DOHH2 (cell line): Measurements from ENCODE around the gene LMTK2.
A peak's percentile ranks its signal among the peaks of the same experiment; 100 is the strongest.

Experiments
- H3F3A ChIP-seq: fragments of 200-600 bp; sonication (generic), shearing (Covaris generic); 2 replicates; pipeline ENCODE4 v1.6.0; 2016; ENCODE audit warnings: antibody characterized with exemption, mild to moderate bottlenecking; ENCODE audit not compliant: control insufficient read depth, insufficient read depth
- H3K27ac ChIP-seq: fragments of 200-600 bp; sonication (generic); 2 replicates; pipeline ENCODE4 v1.5.1; 2014; ENCODE audit warnings: low read depth, mild to moderate bottlenecking, low read length, moderate library complexity
- H3K27me3 ChIP-seq: fragments of 200-600 bp; sonication (generic); 2 replicates; pipeline ENCODE4 v1.6.1; 2014; ENCODE audit warnings: mild to moderate bottlenecking, low read length, mixed read lengths; ENCODE audit not compliant: control insufficient read depth
- H3K36me3 ChIP-seq: fragments of 200-600 bp; sonication (generic); 2 replicates; pipeline ENCODE4 v1.6.1; 2014; ENCODE audit warnings: mild to moderate bottlenecking, low read length, moderate library complexity, mixed read lengths; ENCODE audit not compliant: control insufficient read depth
- H3K4me1 ChIP-seq: fragments of 200-600 bp; sonication (generic); 2 replicates; pipeline ENCODE4 v1.6.1; 2014; ENCODE audit warnings: mild to moderate bottlenecking, low read length, mixed read lengths; ENCODE audit not compliant: control insufficient read depth
- H3K4me2 ChIP-seq: fragments of 200-600 bp; sonication (generic); 2 replicates; pipeline ENCODE4 v1.6.0; 2014; ENCODE audit warnings: mild to moderate bottlenecking, low read length, moderate library complexity
- H3K4me3 ChIP-seq: fragments of 200-600 bp; sonication (generic); 2 replicates; pipeline ENCODE4 v1.5.1; 2014; ENCODE audit warnings: mild to moderate bottlenecking, low read length, mixed read lengths
- H3K79me2 ChIP-seq: fragments of 200-600 bp; sonication (generic); 2 replicates; pipeline ENCODE4 v1.6.1; 2014; ENCODE audit warnings: mild to moderate bottlenecking, low read length, mixed read lengths; ENCODE audit not compliant: control insufficient read depth
- H3K9me2 ChIP-seq: fragments of 200-600 bp; sonication (generic); replicated peaks from 2 replicates; pipeline ENCODE4 v1.6.1; 2014; ENCODE audit warnings: mild to moderate bottlenecking, low read length, mixed read lengths; ENCODE audit not compliant: control insufficient read depth
- H3K9me3 ChIP-seq: fragments of 200-600 bp; sonication (generic); 2 replicates; pipeline ENCODE4 v1.6.1; 2014; ENCODE audit warnings: antibody characterized with exemption, low read length, mixed read lengths; ENCODE audit not compliant: control insufficient read depth, insufficient read depth
- H4K20me1 ChIP-seq: fragments of 200-600 bp; sonication (generic); 2 replicates; pipeline ENCODE4 v1.6.0; 2014; ENCODE audit warnings: low read depth, mild to moderate bottlenecking, antibody characterized with exemption, low read length, moderate library complexity; ENCODE audit not compliant: control insufficient read depth, insufficient read depth
- EZH2phosphoT487 ChIP-seq: fragments of 200-600 bp; sonication (generic); IDR thresholded peaks from 2 replicates; pipeline ENCODE4 v1.6.1; 2017; ENCODE audit warnings: borderline replicate concordance, mild to moderate bottlenecking, antibody characterized with exemption, low read length, moderate library complexity, mixed read lengths
- TF ChIP-seq, protein P1 (sequence below): fragments of 200-600 bp; sonication (generic); IDR thresholded peaks from one replicate; pipeline ENCODE4 v1.5.1; 2014; ENCODE audit warnings: antibody characterized with exemption, mild to moderate bottlenecking, low read depth, low read length; ENCODE audit not compliant: poor library complexity, severe bottlenecking

Gene LMTK2

DNA sequence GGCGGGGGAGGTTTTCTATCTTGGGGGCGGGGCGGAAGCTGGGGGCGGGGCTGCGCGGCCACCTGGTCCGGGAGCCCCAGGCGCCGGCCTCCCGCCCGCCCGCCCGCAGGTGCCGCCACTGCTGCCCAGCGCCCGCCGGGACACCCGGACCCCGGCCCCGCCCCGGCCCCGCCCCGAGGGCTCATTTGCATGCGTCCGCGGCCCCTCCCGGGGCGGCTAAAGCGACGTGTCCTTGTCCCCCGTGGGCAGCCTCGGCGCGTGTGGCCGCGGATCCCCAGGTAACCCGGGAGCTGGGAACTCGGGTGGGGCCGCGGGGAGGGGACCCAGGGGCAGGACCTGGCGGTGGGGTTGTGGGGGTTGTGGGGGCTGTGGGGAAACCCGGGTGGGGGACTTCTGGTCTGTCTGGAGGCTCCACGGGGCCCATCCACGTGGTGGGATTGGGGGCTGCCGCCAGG, 104.6 kb downstream of the LMTK2 start, which contains the start of gene BHLHA15:
Gene BHLHA15 (plus strand): TSS at position 219 of the 455 bp plus-strand sequence. CDS start 871 bp downstream, outside the sequence.
- Histone ChIP-seq H3K27me3 (peaks cover 18% of the 10 kb centered on the region), H3K9me3 (no peaks in the 10 kb centered on the region), H3K27ac (no peak within 1 kb of the TSS), H3F3A (peaks cover 17% of the 10 kb centered on the region), H3K4me3 (no peak within 1 kb of the TSS; the same call in 1 of the 2 replicates), H3K4me2 (peak within 1 kb of the TSS; percentile 38; the same call in 1 of the 2 replicates), H3K36me3 (peaks cover 4% of the 10 kb centered on the region; the same call in 1 of the 2 replicates), H3K79me2 (no peaks in the 10 kb centered on the region), H3K9me2 (no peaks in the 10 kb centered on the region), H3K4me1 (peaks cover 5% of the 10 kb centered on the region; the same call in 1 of the 2 replicates), H4K20me1 (peaks cover 28% of the 10 kb centered on the region; the same call in 1 of the 2 replicates)
- TF ChIP-seq, protein P1, sequence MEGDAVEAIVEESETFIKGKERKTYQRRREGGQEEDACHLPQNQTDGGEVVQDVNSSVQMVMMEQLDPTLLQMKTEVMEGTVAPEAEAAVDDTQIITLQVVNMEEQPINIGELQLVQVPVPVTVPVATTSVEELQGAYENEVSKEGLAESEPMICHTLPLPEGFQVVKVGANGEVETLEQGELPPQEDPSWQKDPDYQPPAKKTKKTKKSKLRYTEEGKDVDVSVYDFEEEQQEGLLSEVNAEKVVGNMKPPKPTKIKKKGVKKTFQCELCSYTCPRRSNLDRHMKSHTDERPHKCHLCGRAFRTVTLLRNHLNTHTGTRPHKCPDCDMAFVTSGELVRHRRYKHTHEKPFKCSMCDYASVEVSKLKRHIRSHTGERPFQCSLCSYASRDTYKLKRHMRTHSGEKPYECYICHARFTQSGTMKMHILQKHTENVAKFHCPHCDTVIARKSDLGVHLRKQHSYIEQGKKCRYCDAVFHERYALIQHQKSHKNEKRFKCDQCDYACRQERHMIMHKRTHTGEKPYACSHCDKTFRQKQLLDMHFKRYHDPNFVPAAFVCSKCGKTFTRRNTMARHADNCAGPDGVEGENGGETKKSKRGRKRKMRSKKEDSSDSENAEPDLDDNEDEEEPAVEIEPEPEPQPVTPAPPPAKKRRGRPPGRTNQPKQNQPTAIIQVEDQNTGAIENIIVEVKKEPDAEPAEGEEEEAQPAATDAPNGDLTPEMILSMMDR, result no peak
- no peak for TF ChIP-seq EZH2phosphoT487

DNA sequence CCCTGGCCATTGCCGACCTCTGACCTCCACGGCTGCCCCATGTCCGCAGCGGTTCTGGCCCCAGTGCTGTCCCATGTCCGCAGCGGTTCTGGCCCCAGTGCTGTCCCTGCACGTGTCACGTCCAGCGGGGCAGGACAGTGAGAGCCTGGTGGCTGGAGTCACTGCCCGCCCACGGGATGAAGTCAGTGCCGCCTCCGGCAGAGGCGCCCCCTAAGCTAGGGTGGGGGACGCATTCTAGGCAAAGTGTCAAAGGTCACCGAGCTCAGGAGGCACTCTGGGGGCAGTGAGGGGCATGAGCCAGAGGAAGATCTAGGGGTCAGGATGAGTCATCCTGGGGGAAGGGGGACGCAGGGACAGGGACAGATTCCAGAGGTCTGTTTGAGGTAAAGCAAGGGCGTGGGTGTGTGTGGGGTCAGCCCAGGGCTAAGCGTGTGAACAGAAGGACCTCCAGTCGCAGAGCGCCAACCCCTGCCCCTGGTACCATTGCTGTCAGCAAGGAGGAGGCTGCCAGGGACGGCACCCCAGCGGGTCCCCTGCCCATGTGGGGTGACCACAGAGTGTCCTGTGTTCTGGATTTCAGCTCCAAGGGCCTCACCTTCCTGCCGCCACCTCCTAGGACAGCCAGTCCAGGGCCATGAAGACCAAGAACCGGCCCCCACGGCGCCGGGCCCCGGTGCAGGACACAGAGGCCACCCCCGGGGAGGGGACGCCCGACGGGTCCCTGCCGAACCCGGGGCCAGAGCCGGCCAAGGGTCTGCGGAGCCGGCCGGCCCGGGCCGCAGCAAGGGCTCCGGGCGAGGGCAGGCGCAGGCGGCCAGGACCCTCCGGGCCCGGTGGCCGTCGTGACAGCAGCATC, 105.2 kb downstream of the LMTK2 start:
- no peak overlapping the region for H3K27ac ChIP-seq
- no peaks in the 10 kb centered on the region for H3K9me2 ChIP-seq
- peaks cover 22% of the 10 kb centered on the region; the same call in 1 of the 2 replicates for H4K20me1 ChIP-seq
- H3K9me3 ChIP-seq, result no peaks in the 10 kb centered on the region
- no peaks in the 10 kb centered on the region for H3K36me3 ChIP-seq
- H3K4me1 ChIP-seq, result peaks cover 5% of the 10 kb centered on the region; the same call in 1 of the 2 replicates
- H3F3A ChIP-seq, result peaks cover 17% of the 10 kb centered on the region
- peak overlapping the region; percentile 38; the same call in 1 of the 2 replicates for H3K4me2 ChIP-seq
- no peak overlapping the region; the same call in 1 of the 2 replicates for H3K4me3 ChIP-seq
- peaks cover 18% of the 10 kb centered on the region for H3K27me3 ChIP-seq
- TF ChIP-seq EZH2phosphoT487, result no peak
- TF ChIP-seq, protein P1, result no peak
- H3K79me2 ChIP-seq, result no peaks in the 10 kb centered on the region

DNA sequence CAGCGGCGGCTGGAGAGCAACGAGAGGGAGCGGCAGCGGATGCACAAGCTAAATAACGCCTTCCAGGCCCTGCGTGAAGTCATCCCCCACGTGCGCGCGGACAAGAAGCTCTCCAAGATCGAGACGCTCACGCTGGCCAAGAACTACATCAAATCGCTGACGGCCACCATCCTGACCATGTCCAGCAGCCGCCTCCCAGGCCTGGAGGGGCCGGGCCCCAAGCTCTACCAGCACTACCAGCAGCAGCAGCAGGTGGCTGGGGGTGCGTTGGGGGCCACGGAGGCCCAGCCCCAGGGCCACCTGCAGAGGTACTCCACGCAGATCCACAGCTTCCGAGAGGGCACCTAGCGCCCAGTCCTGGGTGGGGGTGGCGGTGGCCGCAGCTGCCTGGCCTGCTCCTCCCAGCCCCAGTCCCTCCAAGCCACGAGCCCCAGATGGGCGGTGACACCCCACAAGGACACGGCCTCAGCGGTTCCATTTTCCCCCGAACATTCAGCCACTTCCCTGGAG, 105.9 kb downstream of the LMTK2 start:
- no peak for TF ChIP-seq EZH2phosphoT487
- TF ChIP-seq, protein P1, result no peak
- Histone ChIP-seq H3K9me3 (no peaks in the 10 kb centered on the region), H4K20me1 (peaks cover 27% of the 10 kb centered on the region; the same call in 1 of the 2 replicates), H3K9me2 (no peaks in the 10 kb centered on the region), H3K27ac (no peak overlapping the region), H3K79me2 (no peaks in the 10 kb centered on the region), H3K4me2 (no peak overlapping the region), H3F3A (peaks cover 17% of the 10 kb centered on the region), H3K4me3 (no peak overlapping the region), H3K27me3 (peaks cover 18% of the 10 kb centered on the region), H3K36me3 (no peaks in the 10 kb centered on the region), H3K4me1 (peaks cover 5% of the 10 kb centered on the region; the same call in 1 of the 2 replicates)
